Heart right ventricle (tissue), 16 donors: ENCODE data around the gene HJURP. TPM values are rescaled to one million over a fixed set of nuclear protein-coding genes. Genes with fewer than 3 reads are reported as not detected.
"Not testable (repeated sequence)": the region's sequence is repeated elsewhere in the genome, so short reads cannot be mapped to it uniquely, and the experiment has no call there.

Experiments used
- ATAC-seq, 8 donors: fragments of 200-7000 bp; cut with Tn5 transposase; one replicate each; pipeline ENCODE4 v1.9.1; 2020; ENCODE audit warnings: mild to moderate bottlenecking in 8 of 8, moderate library complexity in 8 of 8, moderate number of reproducible peaks in 1 of 8
- DNase-seq, 2 donors: peaks; one replicate each; pipeline ENCODE4 v3.0.0-alpha.2; 2020
- H3K27ac ChIP-seq, 10 donors: fragments of 200-600 bp; sonication (generic) in 2 of 10; one replicate each; pipeline versions ENCODE4 v1.5.0 to v1.8.0; 2020 to 2022; ENCODE audit warnings: mild to moderate bottlenecking in 3 of 10
- H3K27me3 ChIP-seq, 7 donors: fragments of 200-600 bp; one replicate each; pipeline ENCODE4 v1.8.0; 2021 to 2022; ENCODE audit warnings: mild to moderate bottlenecking in 2 of 7
- H3K36me3 ChIP-seq, 9 donors: fragments of 200-600 bp; sonication (generic) in 1 of 9; one replicate each; pipeline versions ENCODE4 v1.5.0 to v1.8.0; 2020 to 2022; ENCODE audit warnings: mild to moderate bottlenecking in 2 of 9
- H3K4me1 ChIP-seq, 9 donors: fragments of 200-600 bp; sonication (generic) in 1 of 9; one replicate each; pipeline versions ENCODE4 v1.5.0 to v1.8.0; 2020 to 2022; ENCODE audit warnings: mild to moderate bottlenecking in 4 of 9
- H3K4me3 ChIP-seq, 10 donors: fragments of 200-600 bp; sonication (generic) in 2 of 10; one replicate each; pipeline versions ENCODE4 v1.5.0 to v1.8.0; 2020 to 2022; ENCODE audit warnings: mild to moderate bottlenecking in 7 of 10, moderate library complexity in 2 of 10
- H3K9me3 ChIP-seq, 11 donors: fragments of 200-600 bp in 10 of 11; sonication (generic) in 2 of 11; one replicate each; pipeline versions ENCODE4 v1.5.0 to v1.8.0; 2013 to 2022; ENCODE audit warnings: mild to moderate bottlenecking in 2 of 11, control low read depth in 1 of 11, moderate library complexity in 1 of 11
- CTCF ChIP-seq, 9 donors: fragments of 200-600 bp; sonication (generic) in 2 of 9; IDR thresholded peaks; one replicate each; pipeline versions ENCODE4 v1.5.0 to v1.8.0; 2021 to 2022; ENCODE audit warnings: antibody characterized with exemption in 9 of 9, mild to moderate bottlenecking in 5 of 9, moderate library complexity in 1 of 9
- WGBS, 2 donors: extraction: QIAGEN DNeasy Blood & Tissue Kit; methylation state at CpG; one replicate each; pipeline ENCODE4 v1.1.7; 2013; ENCODE audit warnings: inconsistent platforms in 1 of 2; 5-methylcytosine and 5-hydroxymethylcytosine counted together
- intact Hi-C, 10 donors: fragments of 100-400 bp; cut with DNase I; formaldehyde crosslinking; loops; one replicate each; pipeline versions ENCODE4 v1.11.1 to v1.14.2; 2022
- long read RNA-seq, 3 donors: library from polyadenylated mRNA; unstranded; transcript quantifications; one replicate each; pipeline ENCODE4 v2.0.0, GENCODE V29; 2020 to 2021
- polyA plus RNA-seq, 2 donors: library from polyadenylated mRNA; stranded (reverse); fragments of 200-250 nt; gene quantifications; one replicate each; pipeline ENCODE4 v1.2.3, GENCODE V29; 2013
- total RNA-seq, 10 donors: library from RNA; stranded (reverse); fragmentation: NEBNext Ultra II Directional in 3 of 10; extraction: Animal tissue kit (Norgen Biotek cat#: 25700) in 3 of 10; gene quantifications; one replicate each; pipeline versions ENCODE4 v1.2.1 to v1.2.4, GENCODE V29; 2021 to 2023
- donor health status: Arrhythmogenic right ventricular cardiomyopathy.
- donor health status: ischemic (EF 13 %, LVEDD 7.1; RV severe dilation, severe dysfunction).
- donor health status: healthy with polysubstance abuse.
- donor health status: DM: no; HTN: yes; CAD: no.
- donor health status: DM: no; HTN: no; CAD: no.
- donor health status: ischemic (EF 25% LVEDD 6.9; RV normal size, moderate dysfunction).
- donor health status: ischemic (EF 25% LVEDD 5.7; RV mildly dilated, moderate dysfunction).
- donor health status: healthy.
- donor health status: DM: yes; HTN: yes; CAD: no.
- donor health status: Ischemic cardiomyopathy.
- donor health status: ischemic (EF 35%, LVEDD 5.7; RV mildly dilated, moderate dysfunction).
- donor health status: nonischemic (EF 11% LVEDD 7.7; RV severe dilation, severe dysfunction).
- donor health status: DM: yes; HTN: yes; CAD: no.
- donor health status: PGD.
- donor health status: ischemic (EF 29% LVEDD 5.4; RV normal size, mild dysfunction).
- donor health status: nonischemic (EF 23%, LVEDD 6.1; RV moderate dilation, normal function).

Gene HJURP, protein sequence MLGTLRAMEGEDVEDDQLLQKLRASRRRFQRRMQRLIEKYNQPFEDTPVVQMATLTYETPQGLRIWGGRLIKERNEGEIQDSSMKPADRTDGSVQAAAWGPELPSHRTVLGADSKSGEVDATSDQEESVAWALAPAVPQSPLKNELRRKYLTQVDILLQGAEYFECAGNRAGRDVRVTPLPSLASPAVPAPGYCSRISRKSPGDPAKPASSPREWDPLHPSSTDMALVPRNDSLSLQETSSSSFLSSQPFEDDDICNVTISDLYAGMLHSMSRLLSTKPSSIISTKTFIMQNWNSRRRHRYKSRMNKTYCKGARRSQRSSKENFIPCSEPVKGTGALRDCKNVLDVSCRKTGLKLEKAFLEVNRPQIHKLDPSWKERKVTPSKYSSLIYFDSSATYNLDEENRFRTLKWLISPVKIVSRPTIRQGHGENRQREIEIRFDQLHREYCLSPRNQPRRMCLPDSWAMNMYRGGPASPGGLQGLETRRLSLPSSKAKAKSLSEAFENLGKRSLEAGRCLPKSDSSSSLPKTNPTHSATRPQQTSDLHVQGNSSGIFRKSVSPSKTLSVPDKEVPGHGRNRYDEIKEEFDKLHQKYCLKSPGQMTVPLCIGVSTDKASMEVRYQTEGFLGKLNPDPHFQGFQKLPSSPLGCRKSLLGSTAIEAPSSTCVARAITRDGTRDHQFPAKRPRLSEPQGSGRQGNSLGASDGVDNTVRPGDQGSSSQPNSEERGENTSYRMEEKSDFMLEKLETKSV
- total RNA-seq, result 1 to 10 TPM in 2 of 10 donors, under 1 TPM in 4, not detected in 4; 0.24 to 2.9 (median 0.45) TPM
- under 1 TPM; 0.22 to 0.28 TPM for polyA plus RNA-seq
- long read RNA-seq, donor 1, partial matches to known transcripts, result 0 of 3 reads
- long read RNA-seq, donor 1, other reads (novel, unspliced or antisense), result 2 of 3 reads
- long read RNA-seq, donor 2, result 0 reads
- long read RNA-seq, donor 3, result 0 reads

- peak; percentile 96 to 100 (median 99) for ATAC-seq
- H3K4me3 ChIP-seq, result peak within 1 kb of the TSS; percentile 46 to 86 (median 65)
Observed at GRCh38 chr2:233854241-233854981, at the start of gene HJURP. TSS of gene HJURP (minus strand) at chr2:233854535. CDS start at chr2:233854500, 35 bp downstream.

DNA sequence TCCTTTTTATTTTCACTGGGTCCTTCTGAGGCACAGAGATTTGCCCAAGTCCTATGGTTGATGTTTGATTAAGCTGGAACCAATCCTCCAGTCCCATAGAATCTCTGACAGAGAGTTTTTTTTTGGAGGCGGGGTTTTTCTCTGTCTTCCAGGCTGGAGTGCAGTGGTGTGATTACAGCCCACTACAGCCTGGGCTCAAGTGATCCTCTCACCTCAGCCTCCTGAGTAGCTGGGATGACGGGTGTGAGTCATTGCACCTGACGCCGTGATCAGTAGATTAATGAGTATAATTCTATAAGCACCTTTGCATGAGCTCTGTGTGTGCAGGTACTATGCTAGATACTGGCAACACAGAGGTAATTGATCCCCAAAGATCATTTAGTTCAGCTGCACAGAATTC is 47.5 kb upstream of the HJURP start:
- intact Hi-C loops, result no loop called here
- ATAC-seq (no peak), DNase-seq (no peak)
- H3K4me3 ChIP-seq, result no peak overlapping the region
- H3K9me3 ChIP-seq, result peaks cover 0 to 7% (median 0%) of the 10 kb centered on the region in 11 donors
- H3K36me3 ChIP-seq, result no peaks in the 10 kb centered on the region
- 83 to 84% methylated on average over 4 of the region's 4 CpGs for WGBS, 2 donors
- peaks cover 0 to 21% (median 11%) of the 10 kb centered on the region in 7 donors for H3K27me3 ChIP-seq
- no peak overlapping the region for H3K27ac ChIP-seq
- H3K4me1 ChIP-seq, result no peaks in the 10 kb centered on the region
- TF ChIP-seq CTCF (IDR thresholded peaks at IDR 0.05), result no peak

More at GRCh38 chr2:233854241-233854981, at the start of gene HJURP:
- intact Hi-C loops, result no loop called here
- no peak for TF ChIP-seq CTCF (IDR thresholded peaks at IDR 0.05)
- H3K27ac ChIP-seq, result peak within 1 kb of the TSS in 7 of 10 donors; percentile 50 to 75 (median 61)
- peaks cover 0 to 17% (median 0%) of the 10 kb centered on the region in 7 donors for H3K27me3 ChIP-seq
- H3K9me3 ChIP-seq, result no peaks in the 10 kb centered on the region
- peaks cover 3 to 28% (median 9%) of the 10 kb centered on the region in 9 donors for H3K4me1 ChIP-seq
- peak; percentile 89 to 94 for DNase-seq
- H3K36me3 ChIP-seq, result peaks cover 0 to 16% (median 0%) of the 10 kb centered on the region in 9 donors
- WGBS, 2 donors, result 0 to 1% methylated on average over 60 of the region's 60 CpGs

DNA sequence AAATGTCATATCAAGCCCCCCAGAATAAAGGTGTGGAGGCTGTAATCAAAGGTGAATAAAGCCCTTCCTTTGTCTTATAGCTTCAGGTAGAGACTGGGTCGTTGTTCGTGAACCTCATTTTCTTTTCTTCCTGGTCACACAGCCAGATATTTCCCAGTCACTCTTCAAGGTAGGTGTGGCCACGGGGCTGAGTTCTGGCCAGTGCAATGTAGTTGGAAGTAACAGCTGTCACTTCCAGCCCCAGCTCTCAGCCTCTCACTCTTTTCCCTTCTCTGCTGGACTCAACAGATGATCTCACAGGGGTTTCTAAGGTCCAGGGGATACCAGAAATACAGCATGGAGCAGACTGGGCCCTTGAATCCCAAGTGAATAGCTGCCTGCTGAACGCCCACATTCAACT is 47.0 kb upstream of the HJURP start:
- no peak for ATAC-seq
- Histone ChIP-seq H3K36me3 (no peaks in the 10 kb centered on the region), H3K9me3 (peaks cover 0 to 7% (median 0%) of the 10 kb centered on the region in 11 donors), H3K4me3 (no peak overlapping the region), H3K4me1 (no peaks in the 10 kb centered on the region), H3K27me3 (peaks cover 0 to 21% (median 11%) of the 10 kb centered on the region in 7 donors), H3K27ac (no peak overlapping the region)
- intact Hi-C loops, result no loop called here
- DNase-seq, result no peak
- WGBS, 2 donors, result 63 to 71% methylated on average over 4 of the region's 4 CpGs
- TF ChIP-seq CTCF (IDR thresholded peaks at IDR 0.05), result no peak

DNA sequence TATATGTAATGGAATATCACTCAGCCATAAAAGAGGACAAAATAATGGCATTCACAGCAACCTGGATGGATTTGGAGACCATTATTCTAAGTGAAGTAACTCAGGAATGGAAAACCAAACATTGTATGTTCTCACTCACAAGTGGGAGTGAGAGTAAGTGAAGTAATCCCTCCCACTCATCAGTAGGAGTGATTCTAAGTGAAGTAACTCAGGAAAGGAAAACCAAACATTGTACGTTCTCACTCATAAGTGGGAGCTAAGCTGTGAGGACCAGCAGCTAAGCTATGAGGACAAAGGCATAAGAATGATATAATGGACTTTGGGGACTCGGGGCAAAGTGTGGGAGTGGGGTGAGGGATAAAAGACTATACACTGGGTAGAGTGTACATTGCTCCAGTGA is 41.9 kb upstream of the HJURP start:
- H3K9me3 ChIP-seq, H3K4me1 ChIP-seq, H3K4me3 ChIP-seq, H3K27ac ChIP-seq, H3K36me3 ChIP-seq, DNase-seq, ATAC-seq, intact Hi-C loops: not testable (repeated sequence)
- H3K27me3 ChIP-seq, result peaks cover 0 to 29% (median 10%) of the 10 kb centered on the region in 7 donors
- 63% methylated on average over 2 of the region's 2 CpGs for WGBS, 2 donors
